Mononuclear cell (primary cell): ENCODE measurements around the gene PRPF19. TPM values are rescaled to one million over a fixed set of nuclear protein-coding genes. Genes with fewer than 3 reads are reported as not detected.
A peak's percentile ranks its signal among the peaks of the same experiment; 100 is the strongest.

Experiments
- H3K27me3 ChIP-seq: 2 replicates; pipeline ENCODE4 v1.6.0; 2011; ENCODE audit warnings: low read length, control low read depth; ENCODE audit not compliant: insufficient read depth
- H3K4me1 ChIP-seq: 2 replicates; pipeline ENCODE4 v1.5.1; 2011; ENCODE audit warnings: mild to moderate bottlenecking, low read length, control low read depth; ENCODE audit not compliant: insufficient read depth
- H3K4me3 ChIP-seq: 2 replicates; pipeline ENCODE4 v1.5.1; 2011; ENCODE audit warnings: mild to moderate bottlenecking, low read length, moderate library complexity
- H3K9me3 ChIP-seq: 2 replicates; pipeline ENCODE4 v1.5.1; 2011; ENCODE audit warnings: low read depth, mild to moderate bottlenecking, control low read depth, low read length
- total RNA-seq: library from RNA; depleted of rRNA; stranded (reverse); fragments of >200 nt; gene quantifications from one replicate; pipeline ENCODE4 v1.2.3, GENCODE V29; 2012

PRPF19 gene
- total RNA-seq, 1 donor: 32.0 TPM

- Histone ChIP-seq H3K4me1 (peaks cover 14% of the 10 kb centered on the region), H3K27me3 (no peaks in the 10 kb centered on the region), H3K4me3 (no peak overlapping the region), H3K9me3 (no peaks in the 10 kb centered on the region)
These were observed 26.4 kb upstream of the PRPF19 start for GRCh38 chr11:60932605-60933356.

- Histone ChIP-seq H3K4me1 (peaks cover 14% of the 10 kb centered on the region), H3K4me3 (no peak overlapping the region), H3K27me3 (peaks cover 1% of the 10 kb centered on the region), H3K9me3 (no peaks in the 10 kb centered on the region)
These were observed 25.5 kb upstream of the PRPF19 start for GRCh38 chr11:60931917-60932316.

DNA sequence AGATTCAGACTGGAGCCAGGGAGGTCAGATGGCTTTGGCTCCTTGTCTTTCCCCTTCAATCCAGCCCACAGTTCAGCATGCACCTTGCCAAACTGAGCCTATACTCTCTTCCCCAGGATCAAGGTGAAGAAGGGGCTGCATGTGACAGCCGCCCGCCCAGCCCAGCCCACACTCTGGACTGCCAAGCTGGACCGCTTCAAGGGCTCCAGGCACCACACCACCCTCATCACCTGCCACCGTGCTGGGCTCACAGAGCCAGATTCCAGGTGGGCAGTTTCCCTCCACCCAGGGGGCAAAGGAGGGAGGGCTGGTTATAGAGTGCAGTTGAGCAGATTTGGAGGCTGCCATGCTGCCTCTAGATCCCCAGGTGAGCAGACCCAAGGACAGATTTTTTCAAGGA is 24.0 kb upstream of the PRPF19 start:
- Histone ChIP-seq H3K4me1 (peaks cover 15% of the 10 kb centered on the region), H3K27me3 (peaks cover 15% of the 10 kb centered on the region), H3K4me3 (no peak overlapping the region), H3K9me3 (no peaks in the 10 kb centered on the region)

DNA sequence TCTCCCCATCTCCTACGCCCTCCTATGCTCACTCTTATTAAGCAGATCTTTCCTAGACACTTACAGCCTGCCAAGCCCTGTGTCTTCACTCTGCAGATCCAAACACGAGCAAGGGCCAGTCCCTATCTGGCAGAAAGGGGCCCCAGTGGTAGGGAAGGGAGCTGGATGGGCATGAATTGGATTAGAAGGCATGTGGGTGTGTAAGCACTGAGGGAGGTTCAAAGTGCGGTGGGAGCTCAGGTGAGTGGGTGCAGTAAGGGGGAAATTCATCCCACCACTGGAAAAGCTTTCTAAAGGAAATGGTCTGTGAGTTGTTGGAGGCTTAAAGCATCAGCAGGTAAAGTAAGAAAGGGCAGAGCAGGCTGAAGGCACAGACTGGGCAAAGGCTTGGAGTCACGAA is 23.4 kb upstream of the PRPF19 start:
- Histone ChIP-seq H3K9me3 (no peaks in the 10 kb centered on the region), H3K4me1 (peaks cover 21% of the 10 kb centered on the region), H3K4me3 (no peak overlapping the region), H3K27me3 (peaks cover 21% of the 10 kb centered on the region)

DNA sequence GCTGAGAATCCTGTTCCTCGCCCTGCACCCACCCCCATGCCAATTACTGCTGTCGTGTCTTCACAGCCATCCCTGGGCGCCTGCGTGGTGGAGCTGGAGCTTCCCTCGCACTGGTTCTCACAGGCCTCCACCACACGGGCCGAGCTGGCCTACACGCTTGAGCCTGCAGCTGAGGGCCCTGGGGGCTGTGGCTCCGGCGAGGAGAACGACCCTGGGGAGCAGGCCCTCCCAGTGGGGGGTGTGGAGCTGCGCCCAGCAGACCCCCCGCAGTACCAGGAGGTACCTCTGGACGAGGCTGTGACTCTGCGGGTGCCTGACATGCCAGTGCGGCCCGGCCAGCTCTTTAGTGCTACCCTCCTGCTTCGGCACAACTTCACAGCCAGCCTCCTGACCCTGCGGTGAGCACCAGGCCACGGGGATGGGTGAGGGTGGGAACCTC is 22.2 kb upstream of the PRPF19 start:
- peaks cover 31% of the 10 kb centered on the region for H3K27me3 ChIP-seq
- no peak overlapping the region for H3K4me3 ChIP-seq
- peaks cover 31% of the 10 kb centered on the region for H3K4me1 ChIP-seq
- H3K9me3 ChIP-seq: no peaks in the 10 kb centered on the region

- Histone ChIP-seq H3K4me1 (peaks cover 29% of the 10 kb centered on the region), H3K9me3 (no peaks in the 10 kb centered on the region), H3K27me3 (peaks cover 33% of the 10 kb centered on the region), H3K4me3 (no peak overlapping the region)
These were observed 21.2 kb upstream of the PRPF19 start for GRCh38 chr11:60927600-60927999.

DNA sequence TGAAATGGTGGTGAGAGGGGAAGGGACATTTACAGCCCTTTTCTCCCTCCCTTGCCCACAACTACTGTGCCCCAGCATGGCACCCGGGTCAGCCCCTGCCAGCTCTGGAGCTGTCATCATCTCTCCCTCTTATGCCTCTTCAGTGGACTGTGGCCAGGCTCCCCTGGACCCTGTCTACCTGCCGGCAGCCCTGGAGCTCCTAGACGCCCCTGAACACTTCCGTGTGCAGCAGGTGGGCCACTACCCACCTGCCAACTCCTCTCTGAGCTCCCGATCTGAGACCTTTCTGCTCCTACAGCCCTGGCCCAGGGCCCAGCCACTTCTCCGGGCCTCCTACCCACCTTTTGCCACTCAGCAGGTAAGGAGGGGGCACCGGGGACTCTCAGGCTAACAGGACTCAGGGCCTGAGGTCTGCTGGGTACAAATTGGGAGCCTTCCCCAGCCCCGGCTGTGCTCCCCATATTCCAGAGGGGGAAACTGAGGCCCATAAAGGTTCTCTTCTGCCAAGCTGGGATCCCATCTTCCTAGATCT is 20.7 kb upstream of the PRPF19 start:
- peaks cover 28% of the 10 kb centered on the region for H3K4me1 ChIP-seq
- H3K9me3 ChIP-seq: no peaks in the 10 kb centered on the region
- H3K4me3 ChIP-seq: no peak overlapping the region
- peaks cover 33% of the 10 kb centered on the region for H3K27me3 ChIP-seq

- Histone ChIP-seq H3K4me3 (no peak overlapping the region), H3K4me1 (peaks cover 23% of the 10 kb centered on the region), H3K9me3 (no peaks in the 10 kb centered on the region), H3K27me3 (peaks cover 33% of the 10 kb centered on the region)
These were observed 20.1 kb upstream of the PRPF19 start for GRCh38 chr11:60926500-60926899.

- H3K9me3 ChIP-seq: no peaks in the 10 kb centered on the region
- peaks cover 33% of the 10 kb centered on the region for H3K27me3 ChIP-seq
- H3K4me1 ChIP-seq: peaks cover 19% of the 10 kb centered on the region
- no peak overlapping the region for H3K4me3 ChIP-seq
These were observed 19.5 kb upstream of the PRPF19 start for GRCh38 chr11:60925868-60926267.

DNA sequence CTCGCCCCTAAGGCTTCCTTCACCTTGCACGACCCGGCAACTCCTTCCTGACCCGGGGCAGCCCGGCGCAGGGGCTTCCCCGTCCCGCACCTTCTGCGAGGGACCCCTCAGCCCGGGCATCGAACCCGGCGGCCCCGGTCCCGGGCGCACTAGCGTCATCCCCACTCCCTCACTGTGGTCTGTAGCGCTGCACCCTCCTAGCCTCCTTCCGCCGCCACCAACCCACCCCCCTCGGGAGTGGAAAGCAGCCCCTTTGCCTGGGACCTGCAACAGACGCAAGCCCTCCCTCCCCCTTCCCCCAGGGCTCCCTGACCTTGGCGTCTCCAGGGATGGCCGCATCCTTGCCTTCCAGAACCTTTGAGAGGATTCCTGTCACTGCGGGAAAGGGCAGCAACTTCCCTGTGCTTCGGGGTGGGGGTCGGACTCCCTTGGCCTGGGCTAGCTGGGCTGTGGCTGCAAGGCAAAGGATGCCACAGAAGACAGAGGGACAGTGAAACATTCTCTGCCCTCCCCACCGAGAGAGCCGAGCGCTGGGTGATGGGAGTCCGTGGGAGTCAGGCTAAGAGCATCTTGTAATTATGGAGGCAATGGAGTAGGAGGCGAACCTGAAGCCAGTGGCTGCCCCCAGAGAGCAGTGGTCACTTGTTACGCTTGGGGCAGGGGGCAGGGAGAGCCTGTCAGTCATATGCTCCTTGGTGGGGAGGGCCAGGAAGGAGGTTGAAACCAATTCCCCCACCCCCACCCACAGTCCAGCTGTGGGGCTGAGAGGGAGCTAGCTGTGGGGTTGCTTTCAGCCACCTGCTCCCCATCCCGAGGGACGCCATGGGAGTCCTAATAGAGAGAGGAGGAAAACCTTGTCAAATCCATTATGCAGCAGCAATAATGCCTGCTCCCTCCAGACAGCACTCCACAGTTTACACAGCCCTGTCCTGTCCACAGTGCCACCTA is 18.8 kb upstream of the PRPF19 start:
- H3K27me3 ChIP-seq: peaks cover 33% of the 10 kb centered on the region
- peaks cover 19% of the 10 kb centered on the region for H3K4me1 ChIP-seq
- H3K4me3 ChIP-seq: peak overlapping the region; percentile 22
- H3K9me3 ChIP-seq: no peaks in the 10 kb centered on the region

DNA sequence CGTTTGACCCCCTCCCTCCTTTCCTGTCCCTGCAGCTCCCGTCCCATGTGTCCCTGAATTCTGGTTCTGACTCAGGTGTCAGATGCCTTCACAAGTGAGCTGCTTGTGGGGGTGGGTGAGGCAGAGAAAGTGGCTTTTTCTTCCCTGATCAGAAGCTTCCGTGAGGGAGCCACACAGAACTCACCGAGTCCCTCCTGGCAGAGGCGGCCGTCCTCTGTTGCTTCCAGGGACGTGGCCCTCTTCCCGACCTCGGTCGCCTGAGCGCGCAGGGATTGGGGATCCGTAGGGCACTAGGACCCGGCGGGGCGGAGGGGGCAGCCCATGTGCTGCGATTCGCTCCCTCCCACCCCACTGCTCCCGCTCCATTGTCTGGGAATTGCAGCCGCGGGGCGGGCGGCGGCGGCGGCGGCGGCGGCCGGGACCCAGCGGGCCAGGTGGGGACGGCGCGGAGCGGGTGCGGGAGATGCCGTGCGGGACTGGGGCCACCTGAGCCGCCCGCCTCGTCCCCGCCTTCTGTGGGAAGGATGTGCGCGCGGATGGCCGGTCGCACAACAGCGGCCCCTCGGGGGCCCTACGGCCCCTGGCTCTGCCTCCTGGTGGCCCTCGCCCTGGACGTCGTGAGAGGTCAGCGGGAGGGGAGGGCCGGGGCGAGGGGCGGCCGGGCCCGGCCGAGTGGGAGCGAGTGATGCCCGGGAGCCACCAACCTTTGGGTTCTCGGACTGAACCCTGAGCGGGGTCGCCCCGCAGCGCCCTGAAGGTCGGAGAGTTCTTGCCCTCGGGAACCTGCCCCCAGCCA is 17.9 kb upstream of the PRPF19 start, which contains the start of gene TMEM132A:
TSS of gene TMEM132A (plus strand) at position 351 of the 796 bp plus-strand sequence. CDS start at position 525, 174 bp downstream.
- H3K4me3 ChIP-seq: peak within 1 kb of the TSS; percentile 22
- no peaks in the 10 kb centered on the region for H3K9me3 ChIP-seq
- peaks cover 28% of the 10 kb centered on the region for H3K4me1 ChIP-seq
- peaks cover 33% of the 10 kb centered on the region for H3K27me3 ChIP-seq

GRCh38 chr11:60923800-60924109 is 17.4 kb upstream of the PRPF19 start:
- H3K4me3 ChIP-seq: no peak overlapping the region
- peaks cover 33% of the 10 kb centered on the region for H3K4me1 ChIP-seq
- peaks cover 33% of the 10 kb centered on the region for H3K27me3 ChIP-seq
- no peaks in the 10 kb centered on the region for H3K9me3 ChIP-seq

- no peak overlapping the region for H3K4me3 ChIP-seq
- H3K27me3 ChIP-seq: peaks cover 33% of the 10 kb centered on the region
- H3K4me1 ChIP-seq: peaks cover 37% of the 10 kb centered on the region
- no peaks in the 10 kb centered on the region for H3K9me3 ChIP-seq
These were observed 16.9 kb upstream of the PRPF19 start for GRCh38 chr11:60923326-60923725.

DNA sequence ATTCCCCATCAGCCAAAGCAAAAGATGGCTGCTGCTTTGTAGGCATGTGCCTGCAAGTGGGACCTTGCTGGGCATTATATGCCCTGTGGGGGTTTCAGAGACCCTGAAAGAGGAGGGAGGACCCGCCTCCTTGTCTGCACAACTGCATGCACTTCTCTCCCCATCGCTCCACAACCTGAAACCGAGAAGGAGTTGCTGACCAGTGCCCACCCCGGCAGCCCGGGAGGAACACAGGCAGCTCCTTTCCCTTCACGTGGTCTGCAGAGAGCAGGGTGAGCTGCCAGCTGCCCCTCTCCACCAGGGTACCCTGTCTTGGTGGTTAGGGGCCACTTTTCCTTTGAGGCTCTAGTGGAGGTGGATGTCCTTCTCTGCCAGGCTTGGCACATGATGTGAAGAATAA is 16.5 kb upstream of the PRPF19 start:
- peaks cover 42% of the 10 kb centered on the region for H3K4me1 ChIP-seq
- peaks cover 33% of the 10 kb centered on the region for H3K27me3 ChIP-seq
- H3K9me3 ChIP-seq: no peaks in the 10 kb centered on the region
- no peak overlapping the region for H3K4me3 ChIP-seq
